Hematopoietic multipotent progenitor cell treated with erythropoietin and hydrocortisone succinate and interleukin-3 and kit ligand, for 15 days (in vitro differentiated cells): Measurements from ENCODE around the gene SIK2.
A peak's percentile ranks its signal among the peaks of the same experiment; 100 is the strongest.

ENCODE experiments used
- DNase-seq: peaks from one replicate; pipeline ENCODE4 v3.0.0-alpha.2; 2015; ENCODE audit warnings: low spot score

The SIK2 gene

DNA sequence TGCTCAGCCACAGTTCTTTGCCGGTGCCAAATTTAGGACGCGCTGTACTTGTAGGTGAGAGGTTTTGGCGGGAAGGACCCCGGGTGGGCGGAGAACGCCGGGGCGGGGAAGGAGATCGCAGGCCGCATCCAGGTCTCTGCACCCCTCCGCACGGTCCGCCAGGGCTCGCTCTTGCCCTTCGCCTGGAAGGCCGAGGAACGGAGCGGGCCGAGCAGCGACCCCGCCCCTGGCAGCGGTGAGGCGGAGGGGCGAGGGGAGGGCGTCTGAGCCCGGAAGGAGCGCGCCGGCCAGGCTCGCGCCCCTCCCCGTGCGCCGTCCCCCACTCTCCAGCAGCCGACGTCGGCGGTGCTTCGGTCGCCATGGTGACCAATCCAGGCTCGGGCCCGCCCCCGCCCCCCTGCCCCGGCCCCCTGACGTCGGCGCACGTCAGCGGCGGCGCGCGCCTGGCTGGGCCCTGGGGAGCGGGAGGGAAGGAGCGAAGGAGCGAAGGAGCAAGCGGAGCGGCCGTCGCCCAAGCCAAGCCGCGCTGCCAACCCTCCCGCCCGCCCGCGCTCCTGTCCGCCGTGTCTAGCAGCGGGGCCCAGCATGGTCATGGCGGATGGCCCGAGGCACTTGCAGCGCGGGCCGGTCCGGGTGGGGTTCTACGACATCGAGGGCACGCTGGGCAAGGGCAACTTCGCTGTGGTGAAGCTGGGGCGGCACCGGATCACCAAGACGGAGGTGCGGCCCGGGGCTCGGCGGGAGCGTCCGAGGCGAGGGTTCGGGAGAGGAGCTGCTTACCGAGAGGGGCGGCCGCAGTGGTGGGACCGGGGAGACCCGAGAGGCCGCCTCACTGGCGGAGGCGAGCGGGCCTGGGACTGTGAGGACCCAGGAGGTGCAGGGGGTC lies at the start of gene SIK2:
Gene SIK2, plus strand, starts transcription at position 471 of the 886 bp plus-strand sequence. Its CDS starts 115 bp downstream, at position 586.
- DNase-seq, result peak; percentile 85

DNA sequence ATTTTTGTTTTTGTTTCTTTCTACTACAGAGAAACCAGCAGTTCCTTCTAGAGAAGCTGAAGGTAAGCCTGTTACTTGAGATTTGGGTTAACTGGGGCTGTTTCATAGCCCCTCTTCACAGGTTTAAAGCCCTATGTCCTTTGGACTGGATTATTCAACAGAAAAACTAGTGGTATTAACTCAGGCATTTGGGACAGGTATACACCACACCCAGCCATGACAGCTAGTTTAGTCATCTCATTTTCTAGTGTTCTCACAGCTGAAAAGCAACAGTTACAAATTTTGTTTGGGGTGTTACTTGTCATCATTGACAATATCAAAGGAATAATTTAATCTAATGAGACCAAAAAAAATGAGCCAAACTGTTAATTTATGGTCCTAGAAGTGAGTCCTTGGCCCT lies 47.7 kb upstream of the SIK2 start:
- no peak for DNase-seq

DNA sequence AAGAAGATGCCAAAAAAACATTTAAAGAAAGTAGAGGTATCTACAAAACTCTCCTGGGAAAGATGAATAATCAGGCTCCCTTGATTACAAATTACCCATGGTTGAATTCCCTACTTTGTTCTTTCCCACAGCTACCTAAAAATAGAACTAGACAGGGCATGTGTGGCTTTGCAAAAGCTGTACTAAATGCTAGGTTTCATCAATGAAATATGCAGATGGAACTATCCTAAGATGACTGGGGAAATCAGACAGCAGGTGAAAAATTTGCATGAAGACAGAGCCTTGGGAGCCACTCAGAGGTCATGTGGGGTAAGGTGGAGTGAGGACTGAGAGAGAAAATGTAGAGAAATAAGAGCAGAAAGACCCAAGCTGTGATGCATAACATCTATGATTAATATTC lies 47.0 kb upstream of the SIK2 start:
- DNase-seq, result no peak

DNA sequence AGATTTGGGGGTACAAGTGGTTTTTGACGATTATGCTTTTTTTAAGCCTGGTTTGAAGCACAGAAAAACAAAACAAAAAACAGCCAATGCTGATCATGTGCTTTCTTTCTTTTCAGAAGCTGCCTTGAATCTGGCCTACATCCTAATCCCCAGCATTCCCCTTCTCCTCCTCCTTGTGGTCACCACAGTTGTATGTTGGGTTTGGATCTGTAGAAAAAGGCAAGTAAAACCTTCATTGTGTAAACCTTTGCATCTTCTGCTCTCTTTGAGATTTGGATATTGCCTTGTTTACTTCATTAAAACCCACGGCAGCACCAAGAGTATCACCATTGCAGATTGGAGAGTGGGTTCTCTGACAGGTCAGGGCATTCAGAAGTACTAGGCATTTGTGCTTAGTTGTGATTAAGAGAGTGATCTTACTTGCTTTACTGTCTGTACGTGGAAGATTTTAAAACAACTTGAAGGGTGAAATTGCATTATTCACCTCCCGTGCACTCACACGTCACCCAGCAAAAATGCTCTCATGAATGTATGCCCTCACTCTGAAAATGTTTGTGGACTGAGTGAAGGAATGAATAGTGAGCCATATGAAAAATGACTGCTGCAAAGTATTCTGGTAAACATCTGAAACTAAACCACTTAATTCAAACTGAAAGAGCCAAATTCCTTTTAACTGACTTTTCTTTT lies 44.7 kb upstream of the SIK2 start:
- DNase-seq, result no peak

DNA sequence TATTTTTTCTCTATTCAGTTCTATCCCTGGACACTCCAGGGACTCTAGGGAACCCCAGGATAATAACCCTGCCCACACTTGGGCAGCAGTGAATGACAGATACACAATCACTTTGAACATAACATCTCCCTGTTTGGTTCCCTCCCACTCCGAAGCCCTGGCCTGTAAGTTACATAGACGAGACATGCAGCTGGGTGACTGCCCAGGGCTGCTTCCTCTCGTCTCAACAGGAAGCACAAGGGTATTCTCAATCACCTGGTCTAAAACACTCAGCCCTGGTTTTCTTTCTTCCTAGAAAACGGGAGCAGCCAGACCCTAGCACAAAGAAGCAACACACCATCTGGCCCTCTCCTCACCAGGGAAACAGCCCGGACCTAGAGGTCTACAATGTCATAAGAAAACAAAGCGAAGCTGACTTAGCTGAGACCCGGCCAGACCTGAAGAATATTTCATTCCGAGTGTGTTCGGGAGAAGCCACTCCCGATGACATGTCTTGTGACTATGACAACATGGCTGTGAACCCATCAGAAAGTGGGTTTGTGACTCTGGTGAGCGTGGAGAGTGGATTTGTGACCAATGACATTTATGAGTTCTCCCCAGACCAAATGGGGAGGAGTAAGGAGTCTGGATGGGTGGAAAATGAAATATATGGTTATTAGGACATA lies 42.3 kb upstream of the SIK2 start:
- no peak for DNase-seq

DNA sequence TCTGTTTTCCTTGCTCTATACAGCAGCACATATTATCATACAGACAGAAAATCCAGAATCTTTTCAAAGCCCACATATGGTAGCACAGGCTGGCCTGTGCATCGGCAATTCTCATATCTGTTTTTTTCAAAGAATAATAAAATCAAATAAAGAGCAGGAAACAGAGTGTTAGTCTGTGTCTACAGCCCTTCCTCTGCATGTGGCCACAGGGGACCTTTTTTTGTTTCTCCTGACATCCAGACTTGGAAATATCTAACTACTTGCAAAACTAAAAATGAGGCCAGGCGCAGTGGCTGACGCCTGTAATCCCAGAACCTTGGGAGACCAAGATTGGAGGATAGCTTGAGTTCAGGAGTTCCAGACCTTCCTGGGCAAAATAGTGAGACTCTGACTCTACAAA lies 41.4 kb upstream of the SIK2 start:
- DNase-seq, result no peak

DNA sequence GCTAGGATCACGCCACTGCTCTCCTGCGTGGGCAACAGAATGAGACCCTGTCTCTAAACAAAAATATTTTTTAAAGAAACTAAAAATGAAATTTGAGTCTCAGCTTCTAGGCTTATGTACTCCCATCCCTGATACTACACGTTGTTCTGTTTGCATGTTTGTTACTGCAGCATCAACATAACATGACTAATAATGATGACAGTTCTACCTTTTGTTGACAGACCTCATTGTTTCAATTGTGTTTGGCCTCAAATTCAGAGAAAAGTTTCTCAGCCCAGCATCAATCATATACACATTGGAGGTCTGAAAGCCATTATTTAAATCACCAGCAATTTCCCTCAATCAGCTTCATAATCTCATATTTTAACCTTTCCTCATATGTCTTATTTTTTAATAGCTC lies 40.9 kb upstream of the SIK2 start:
- no peak for DNase-seq

DNA sequence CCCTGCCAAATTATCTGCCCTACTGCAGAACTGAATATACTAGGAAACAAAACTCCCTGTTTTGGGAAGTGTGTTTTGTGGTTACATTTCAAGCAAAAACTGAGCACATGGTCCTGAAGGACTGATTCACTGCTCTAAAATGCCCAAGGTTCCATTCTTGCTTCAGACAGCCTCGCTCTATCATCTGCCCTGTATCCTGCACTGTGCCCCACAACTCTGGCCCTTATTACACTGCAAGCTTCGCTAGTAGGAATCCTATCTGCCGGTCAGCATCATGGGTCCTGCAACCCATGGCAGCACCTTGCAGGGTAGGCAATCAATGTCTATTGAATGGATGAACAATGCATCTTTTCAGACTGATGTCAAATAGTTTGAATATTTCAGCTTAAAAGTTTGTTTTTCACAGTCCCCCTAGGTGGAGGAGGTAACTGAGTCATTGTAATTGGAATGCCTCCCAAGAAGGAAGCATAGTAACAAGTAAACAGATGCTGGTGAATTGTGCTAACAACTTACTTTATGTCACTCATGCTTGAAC lies 40.4 kb upstream of the SIK2 start:
- DNase-seq, result no peak

DNA sequence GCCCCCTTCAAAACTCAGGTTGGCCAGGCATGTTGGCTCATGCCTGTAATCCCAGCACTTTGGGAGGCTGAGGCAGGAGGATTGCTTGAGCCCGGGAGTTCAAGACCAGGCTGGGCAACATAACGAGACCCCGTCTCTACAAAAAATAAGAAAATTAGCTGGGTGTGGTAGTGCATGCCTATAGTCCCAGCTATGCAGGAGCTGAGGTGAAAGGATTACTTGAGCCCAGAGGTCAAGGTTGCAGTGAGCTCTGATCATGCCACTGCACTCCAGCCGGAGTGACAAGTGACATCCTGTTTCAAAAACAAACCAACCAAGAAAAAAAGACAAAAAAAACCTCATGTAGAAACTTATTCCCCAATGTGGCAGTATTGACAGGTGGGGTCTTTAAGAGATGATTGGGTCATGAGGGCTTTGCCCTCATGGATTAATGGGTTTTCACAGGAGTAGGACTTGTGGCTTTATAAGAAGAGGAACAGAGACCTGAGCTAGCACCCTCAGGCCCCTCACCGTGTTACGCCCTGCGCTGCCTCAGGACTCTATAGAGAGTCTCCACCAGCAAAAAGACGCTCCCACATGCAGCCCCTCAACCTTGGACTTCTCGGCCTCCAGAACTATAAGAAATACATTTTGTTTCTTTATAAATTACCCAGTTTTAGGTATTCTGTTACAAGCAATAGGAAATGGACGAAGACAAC lies 39.4 kb upstream of the SIK2 start:
- no peak for DNase-seq

DNA sequence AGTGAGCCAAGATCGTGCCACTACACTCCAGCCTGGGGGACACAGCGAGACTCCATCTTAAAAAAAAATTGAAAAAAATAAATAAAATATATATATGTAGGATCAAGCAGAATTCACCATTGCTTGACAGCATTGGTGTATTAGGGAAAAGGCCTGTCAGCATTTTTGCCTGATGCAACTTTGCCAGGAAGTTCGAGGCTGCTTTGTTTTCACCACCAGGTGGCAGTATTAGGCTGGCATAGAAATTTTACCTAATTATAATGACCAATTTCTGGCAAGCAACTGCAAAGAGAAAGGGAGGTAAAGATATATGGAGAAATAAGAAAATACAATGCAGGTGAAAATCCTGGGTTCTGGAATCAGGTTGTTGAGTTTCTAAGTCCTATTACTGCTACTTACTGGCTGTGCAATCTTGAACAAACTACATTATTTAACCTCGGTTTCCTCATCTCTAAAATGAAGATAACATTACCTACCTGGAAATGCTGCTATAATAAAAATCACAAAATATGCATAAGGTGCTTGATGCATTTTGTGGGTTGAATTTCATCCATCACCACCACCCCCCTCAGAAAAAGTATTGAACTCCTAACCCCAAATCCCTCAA lies 37.0 kb upstream of the SIK2 start:
- peak; percentile 81 for DNase-seq

DNA sequence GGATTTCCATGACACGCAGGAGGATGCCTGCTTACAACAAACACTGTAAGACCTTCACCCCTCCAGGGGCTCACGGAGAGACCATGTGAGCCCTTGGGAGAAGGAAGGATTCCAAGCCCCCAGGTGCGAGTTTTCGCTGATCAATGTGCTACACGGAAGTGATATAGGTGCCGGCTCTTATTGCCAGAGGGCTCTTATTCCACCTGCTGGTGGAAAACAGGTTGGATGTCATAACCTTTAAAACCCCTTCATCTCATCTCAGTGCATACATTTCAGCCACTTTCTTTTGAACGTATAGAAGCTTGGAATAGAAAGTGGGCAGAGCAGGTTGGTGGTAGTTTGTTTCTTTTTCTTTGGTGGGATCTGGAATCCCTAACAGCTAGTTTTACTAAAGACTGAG lies 35.9 kb upstream of the SIK2 start:
- DNase-seq, result no peak

DNA sequence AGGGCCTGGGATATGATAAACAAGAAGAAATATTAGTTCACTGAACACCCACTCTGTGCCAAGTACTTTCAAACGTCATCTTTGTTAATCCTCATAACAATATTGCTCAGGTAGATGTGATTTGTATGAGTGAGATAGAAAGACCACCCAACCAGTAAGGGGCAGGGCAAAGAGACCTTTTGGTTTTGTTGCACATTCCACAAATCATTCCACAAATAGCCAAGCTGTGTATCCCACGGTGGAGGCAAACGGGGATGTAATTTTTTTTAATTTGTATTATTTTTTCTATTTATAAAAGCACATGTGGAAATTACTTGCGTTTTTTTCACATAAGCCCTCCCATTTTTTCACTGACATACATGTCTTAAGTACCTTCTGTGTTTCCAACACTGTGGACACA lies 32.8 kb upstream of the SIK2 start:
- no peak for DNase-seq

DNA sequence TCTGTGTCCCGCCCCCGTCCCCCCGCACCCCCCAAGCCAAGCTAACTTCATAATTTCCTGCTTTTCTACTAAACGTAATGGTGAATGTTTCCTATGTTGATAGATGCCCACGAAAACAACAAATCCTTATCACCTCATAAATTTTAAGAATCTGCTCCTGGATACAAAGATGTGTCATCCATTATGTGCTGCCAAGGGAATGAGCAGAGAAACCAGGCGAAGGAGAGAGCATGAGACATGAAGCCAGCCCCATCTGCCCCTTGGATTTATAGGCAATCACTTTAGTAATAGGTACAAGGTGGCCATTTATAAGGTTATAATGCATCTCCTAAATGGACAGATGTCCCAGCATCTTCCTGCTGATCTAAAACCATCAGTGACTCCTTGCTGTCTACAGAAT lies 31.5 kb upstream of the SIK2 start:
- no peak for DNase-seq

DNA sequence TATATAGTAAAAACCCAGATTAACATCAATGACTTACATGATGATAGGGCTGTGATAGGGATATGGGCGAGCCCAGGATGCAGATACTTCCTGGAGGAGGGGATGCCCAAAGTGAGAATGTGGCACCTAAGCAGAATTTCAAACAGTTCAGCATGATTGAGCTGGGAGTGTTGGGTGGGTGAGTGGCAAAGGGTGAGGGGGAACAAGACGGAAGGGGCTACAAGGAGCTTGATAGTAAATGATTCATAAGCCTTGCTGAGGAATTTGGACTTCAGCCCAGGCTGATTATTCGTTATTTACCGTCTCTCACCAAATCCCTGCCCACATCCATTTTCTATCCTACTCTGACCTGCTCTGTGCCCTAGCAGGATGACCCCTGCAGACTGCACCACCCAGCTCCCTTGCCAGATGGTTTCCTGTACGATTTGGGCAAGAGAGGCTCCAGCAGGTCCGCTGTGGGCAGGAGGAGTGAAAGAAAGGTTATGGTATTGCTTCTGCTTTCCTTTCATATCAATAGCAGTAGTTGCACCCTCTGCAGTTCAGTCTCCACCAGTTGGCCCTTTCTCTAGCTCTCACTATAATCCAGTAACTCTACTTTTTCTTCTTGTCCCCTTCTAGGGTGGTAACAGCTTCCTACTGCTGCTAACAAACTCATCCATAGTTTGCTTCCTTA lies 30.3 kb upstream of the SIK2 start:
- no peak for DNase-seq

DNA sequence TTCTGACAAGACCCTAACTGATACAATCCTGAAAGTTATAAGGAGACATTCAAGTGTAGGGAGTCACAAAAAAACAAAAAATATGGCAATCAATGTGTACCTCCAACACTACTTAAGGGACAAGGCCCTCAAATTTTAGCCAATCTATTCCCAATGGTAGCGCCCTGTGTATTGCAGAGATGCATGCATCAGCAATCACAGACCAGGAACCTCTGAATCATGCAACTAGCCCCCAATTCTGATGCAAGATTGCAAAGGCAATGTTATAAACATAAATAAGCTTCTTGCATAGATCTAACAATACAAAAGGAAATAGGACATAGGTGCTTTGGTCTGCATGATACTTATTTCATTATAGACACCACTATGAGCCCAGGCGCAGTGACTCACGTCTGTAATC lies 29.7 kb upstream of the SIK2 start:
- DNase-seq, result no peak

DNA sequence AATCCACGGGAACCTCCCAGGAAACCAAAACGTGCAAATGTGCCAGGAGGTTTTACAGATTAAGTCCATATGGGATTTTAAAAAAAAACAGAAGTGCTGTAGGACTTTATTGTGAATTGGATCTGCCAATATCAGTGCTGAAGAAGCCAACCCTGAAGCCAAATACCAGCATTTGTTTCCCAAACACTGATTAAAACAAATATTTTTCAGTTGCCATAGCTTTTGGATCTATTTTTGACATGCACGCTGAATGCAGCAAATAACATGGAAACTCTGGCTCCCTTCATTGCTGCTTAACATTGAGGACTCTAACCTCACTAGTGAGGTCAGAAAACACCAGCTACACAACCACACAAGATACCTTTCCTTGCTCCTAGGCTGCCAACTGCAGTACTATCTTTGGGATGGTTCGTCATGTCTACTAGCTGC lies 28.4 kb upstream of the SIK2 start:
- no peak for DNase-seq

DNA sequence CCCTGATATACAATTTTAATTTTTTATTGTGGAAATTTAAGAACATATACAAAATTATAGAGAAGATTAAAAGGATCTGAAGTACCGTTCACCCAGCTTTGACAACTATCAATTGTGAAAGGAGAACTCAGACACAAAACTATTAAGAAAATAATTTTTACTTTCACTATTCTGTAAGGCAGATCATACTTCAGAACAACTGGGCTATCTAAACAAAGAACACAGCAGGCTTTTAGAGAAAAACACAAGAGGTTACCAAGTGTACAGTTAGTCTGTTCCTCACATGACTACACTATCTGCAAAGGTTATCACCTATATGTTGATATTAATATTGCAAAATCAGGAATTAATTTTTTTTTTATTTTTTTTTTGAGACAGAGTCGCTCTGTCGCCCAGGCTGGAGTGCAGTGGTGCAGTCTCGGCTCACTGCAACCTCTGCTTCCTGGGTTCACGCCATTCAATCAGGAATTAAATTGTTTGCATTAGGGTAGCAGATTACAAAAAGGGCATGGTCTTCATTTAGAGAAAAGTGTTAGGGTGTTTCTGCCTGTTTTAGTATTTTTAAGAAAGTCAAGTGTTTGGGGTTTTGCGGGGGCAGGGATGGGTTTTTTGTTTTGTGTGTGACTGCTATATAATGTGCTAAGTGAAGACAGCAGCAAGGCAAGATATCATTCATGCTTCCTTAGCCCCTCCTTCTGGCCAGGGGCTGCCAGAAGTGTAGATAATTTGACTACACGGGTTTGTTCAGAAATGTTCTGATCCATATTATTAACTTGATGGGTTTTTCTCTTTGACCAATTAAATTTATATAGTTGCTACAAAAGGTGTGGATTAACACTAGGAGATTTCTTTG lies 27.6 kb upstream of the SIK2 start:
- no peak for DNase-seq

DNA sequence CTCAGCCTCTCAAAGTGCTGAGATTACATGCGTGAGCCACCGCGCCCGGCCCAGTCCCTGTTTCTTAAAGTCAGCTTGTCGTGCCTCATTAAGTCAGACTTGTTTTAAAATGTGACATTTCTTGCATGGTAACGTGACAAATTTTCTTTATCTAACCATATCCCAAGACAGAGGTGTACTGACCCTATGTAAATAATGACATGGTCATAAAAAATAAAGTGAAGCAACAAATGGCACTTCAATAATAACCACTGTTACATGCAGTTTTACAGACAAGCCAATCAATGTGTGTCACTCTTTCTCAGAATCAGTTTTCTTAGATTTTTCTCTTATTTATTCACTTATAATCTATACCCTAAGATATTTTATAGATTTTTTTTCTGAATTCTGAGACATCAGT lies 26.5 kb upstream of the SIK2 start:
- no peak for DNase-seq

DNA sequence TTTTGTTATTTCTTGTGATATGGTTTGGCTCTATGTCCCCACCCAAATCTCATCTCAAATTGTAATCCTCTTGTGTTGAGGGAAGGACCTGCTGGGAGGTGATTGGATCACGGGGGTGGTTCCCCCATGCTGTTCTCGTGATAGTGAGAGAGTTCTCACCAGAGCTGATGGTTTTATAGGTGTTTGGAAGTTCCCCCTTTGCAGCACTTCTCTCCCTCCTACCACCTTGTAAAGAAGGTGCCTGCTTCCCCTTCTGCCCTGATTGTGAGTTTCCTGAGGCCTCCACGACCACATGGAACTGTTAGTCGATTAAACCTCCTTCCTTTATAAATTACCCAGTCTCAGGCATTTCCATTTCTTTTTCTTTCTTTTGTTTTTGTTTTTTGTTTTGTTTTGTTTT lies 24.4 kb upstream of the SIK2 start:
- DNase-seq, result no peak

DNA sequence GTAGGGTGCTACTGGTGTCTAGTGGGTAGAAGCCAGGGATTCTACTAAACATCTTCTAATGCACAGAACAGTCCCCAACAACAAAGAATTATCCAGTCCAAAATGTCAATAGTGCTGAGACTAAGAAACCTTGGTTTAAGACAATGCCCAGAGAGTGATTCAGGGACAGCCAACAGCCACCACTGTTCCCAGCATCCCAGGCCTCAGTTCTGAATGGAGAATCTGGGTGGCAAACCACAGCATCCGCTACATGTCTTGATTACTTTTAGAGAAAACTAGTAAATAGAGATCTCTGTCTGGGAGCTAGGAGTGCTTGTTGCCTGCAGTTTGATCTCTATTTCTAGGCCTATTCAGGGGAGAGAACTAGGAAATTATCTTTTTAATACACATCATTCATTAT lies 20.9 kb upstream of the SIK2 start:
- no peak for DNase-seq
